Measurements from ENCODE around the gene SMAD3.

The SMAD3 gene

GRCh38 chr15:67198157-67198754 lies 132.9 kb downstream of the SMAD3 start:
- no peak for DNase-seq (ENCODE audit: low read depth)

DNA sequence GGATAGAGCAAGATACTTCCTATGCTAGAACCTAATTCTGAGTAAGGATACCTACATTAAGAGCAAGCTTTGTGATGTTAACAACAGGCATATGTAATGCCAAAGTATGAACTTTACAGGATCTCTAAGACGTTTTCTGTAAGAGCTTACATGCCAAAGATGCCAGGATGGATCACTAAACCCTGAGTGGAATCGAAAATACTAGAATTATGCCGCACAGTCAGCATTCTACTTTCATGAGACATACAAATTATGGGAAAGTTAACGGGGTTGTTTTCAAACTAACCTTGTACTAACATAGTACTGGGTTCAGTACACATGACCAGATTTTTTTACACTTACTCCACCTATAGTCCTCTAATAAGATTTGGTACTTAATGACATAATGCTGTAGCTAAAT lies 134.0 kb downstream of the SMAD3 start:
- DNase-seq (ENCODE audit: low read depth) = no peak

- DNase-seq (ENCODE audit: low read depth) = no peak
Measured at GRCh38 chr15:67199881-67200763, 134.7 kb downstream of the SMAD3 start.

DNA sequence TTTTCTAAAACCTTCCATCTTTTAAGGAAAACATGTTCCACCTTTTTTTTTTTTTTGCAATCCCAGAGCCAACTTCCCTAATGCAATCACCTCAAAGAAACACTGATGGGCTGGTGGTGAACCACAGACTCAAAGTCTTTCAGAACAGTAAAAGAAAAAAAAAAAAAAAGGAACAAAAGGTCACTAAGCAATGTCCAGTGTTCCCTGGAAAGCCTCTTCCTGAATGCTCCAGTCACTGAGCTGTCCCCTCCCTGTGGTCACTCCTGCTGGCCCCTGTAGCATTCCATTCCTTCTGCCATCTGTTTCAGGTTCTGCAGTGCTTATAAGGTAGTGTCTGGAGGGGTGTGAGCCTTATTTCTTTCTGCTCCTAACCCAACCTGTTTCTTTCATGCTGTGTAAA lies 135.7 kb downstream of the SMAD3 start:
- no peak for DNase-seq (ENCODE audit: low read depth)

- DNase-seq (ENCODE audit: low read depth) = no peak
Measured at GRCh38 chr15:67202091-67202490, 136.7 kb downstream of the SMAD3 start.

- no peak for DNase-seq (ENCODE audit: low read depth)
Measured at GRCh38 chr15:67202991-67203390, 137.6 kb downstream of the SMAD3 start.

GRCh38 chr15:67207555-67208207 lies 142.3 kb downstream of the SMAD3 start:
- no peak for DNase-seq (ENCODE audit: low read depth)

GRCh38 chr15:67208396-67208795 lies 143.0 kb downstream of the SMAD3 start:
- no peak for DNase-seq (ENCODE audit: low read depth)

- no peak for DNase-seq (ENCODE audit: low read depth)
Measured at GRCh38 chr15:67210555-67211168, 145.3 kb downstream of the SMAD3 start.

- no peak for DNase-seq (ENCODE audit: low read depth)
Measured at GRCh38 chr15:67212684-67213367, 147.4 kb downstream of the SMAD3 start.

- DNase-seq (ENCODE audit: low read depth) = no peak
Measured at GRCh38 chr15:67215102-67215501, 149.7 kb downstream of the SMAD3 start.

GRCh38 chr15:67216859-67217258 lies 151.5 kb downstream of the SMAD3 start:
- no peak for DNase-seq (ENCODE audit: low read depth)

- DNase-seq (ENCODE audit: low read depth) = no peak
Measured at GRCh38 chr15:67218428-67218827, 153.0 kb downstream of the SMAD3 start.

GRCh38 chr15:67219288-67219687 lies 153.9 kb downstream of the SMAD3 start:
- DNase-seq (ENCODE audit: low read depth) = no peak

DNA sequence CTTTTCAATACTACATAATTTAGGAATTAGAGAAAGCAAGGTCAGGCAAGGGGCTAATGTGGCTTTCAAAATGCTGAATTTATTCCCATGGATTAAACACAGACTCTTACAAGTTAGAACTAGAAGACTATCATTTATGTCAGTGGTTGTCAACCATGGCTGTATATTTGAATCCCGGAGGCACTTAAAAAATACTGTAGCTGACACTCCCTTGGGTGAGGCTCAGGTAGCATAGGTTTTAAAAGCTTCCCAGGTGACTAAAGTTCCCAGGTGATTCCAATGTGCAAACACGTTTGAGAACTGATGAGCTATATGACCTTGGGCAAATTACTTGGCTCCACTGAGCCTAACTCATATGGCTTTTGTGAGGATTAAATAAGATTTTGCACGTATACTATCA lies 159.5 kb downstream of the SMAD3 start:
- no peak for DNase-seq (ENCODE audit: low read depth)

GRCh38 chr15:67225336-67225735 lies 159.9 kb downstream of the SMAD3 start:
- DNase-seq (ENCODE audit: low read depth) = no peak

- no peak for DNase-seq (ENCODE audit: low read depth)
Measured at GRCh38 chr15:67227431-67227830, 162.0 kb downstream of the SMAD3 start.

DNA sequence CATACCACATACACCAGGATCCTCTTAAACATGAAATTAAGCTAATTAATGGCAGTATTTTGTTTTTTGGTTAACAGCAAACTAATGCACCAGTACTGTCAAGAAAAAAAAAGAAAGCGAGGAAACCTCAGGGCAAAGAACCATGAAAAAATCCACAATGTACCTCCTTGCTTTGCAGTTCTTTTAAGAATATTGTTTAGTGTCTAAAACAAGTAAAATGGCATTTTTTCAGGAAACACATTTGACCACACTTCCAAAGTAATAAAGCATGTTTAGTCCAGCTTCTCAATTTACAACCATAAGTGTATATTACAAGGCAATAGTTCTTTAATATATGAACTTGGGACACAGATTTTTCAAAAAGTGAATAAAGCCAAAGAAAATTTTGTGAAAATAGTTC lies 162.4 kb downstream of the SMAD3 start:
- DNase-seq (ENCODE audit: low read depth) = no peak

- no peak for DNase-seq (ENCODE audit: low read depth)
Measured at GRCh38 chr15:67228286-67228685, 162.9 kb downstream of the SMAD3 start.

- no peak for DNase-seq (ENCODE audit: low read depth)
Measured at GRCh38 chr15:67230504-67230903, 165.1 kb downstream of the SMAD3 start.

- no peak for DNase-seq (ENCODE audit: low read depth)
Measured at GRCh38 chr15:67232591-67232990, 167.2 kb downstream of the SMAD3 start.

Data from activated T-cell treated with anti-CD3 and anti-CD28 coated beads for 24 hours (primary cell).